Loucy (cell line): ENCODE results near the gene SSH2.

Source experiments
- CTCF ChIP-seq: fragments of 200-600 bp; sonication (generic); conservative IDR thresholded peaks from 2 replicates; pipeline ENCODE4 v1.5.1; 2014; ENCODE audit warnings: mild to moderate bottlenecking, antibody characterized with exemption, low read length
- EZH2phosphoT487 ChIP-seq: fragments of 200-600 bp; IDR thresholded peaks from 2 replicates; pipeline ENCODE4 v1.6.1; 2018; ENCODE audit warnings: antibody characterized with exemption, mild to moderate bottlenecking, moderate library complexity, borderline replicate concordance

DNA sequence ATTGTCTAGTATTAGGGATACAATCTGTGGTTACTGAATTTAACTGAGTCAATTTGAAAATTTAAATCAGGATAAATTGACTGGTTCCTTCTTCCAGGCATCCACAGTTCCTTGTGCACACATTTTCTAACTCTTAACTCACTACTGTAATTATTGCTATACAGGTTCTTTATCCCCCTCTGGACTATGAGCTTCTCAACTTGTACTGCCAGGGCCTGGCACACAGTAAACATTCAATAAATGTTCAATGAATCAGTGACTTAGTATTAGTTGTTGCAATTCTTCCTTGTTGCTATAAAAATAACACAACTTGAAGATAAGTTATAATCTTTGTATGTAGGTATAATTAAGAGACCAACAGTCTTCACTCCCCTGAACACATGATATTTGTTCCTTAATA, 67.9 kb downstream of the SSH2 start:
- TF ChIP-seq CTCF (no peak), EZH2phosphoT487 (no peak)
